HepG2 (cell line): ENCODE measurements around the gene SRBD1.

ENCODE experiments used
- ESRRA ChIP-seq: sonication (generic); formaldehyde crosslinking; IDR thresholded peaks from 2 replicates; pipeline ENCODE4 v1.5.1; 2020; ENCODE audit warnings: mild to moderate bottlenecking, low read depth, missing genetic modification reagents
- GATAD1 ChIP-seq: IDR thresholded peaks from 2 replicates; pipeline ENCODE4 v1.6.1; 2016; ENCODE audit warnings: missing genetic modification reagents, missing compliant biosample characterization
- KAT7 ChIP-seq: IDR thresholded peaks from 2 replicates; pipeline ENCODE4 v1.6.1; 2018; ENCODE audit warnings: borderline replicate concordance, missing compliant biosample characterization
- POLR2A ChIP-seq, 2 experiments: IDR thresholded peaks; 2 replicates each; pipeline ENCODE4 v1.6.1; 2011; ENCODE audit warnings: low read depth in 2 of 2, low read length in 2 of 2, mild to moderate bottlenecking in 1 of 2, moderate library complexity in 1 of 2; ENCODE audit not compliant: insufficient read depth in 1 of 2
- POLR2AphosphoS5 ChIP-seq: IDR thresholded peaks from 2 replicates; pipeline ENCODE4 v1.6.1; 2012; ENCODE audit warnings: low read depth, low read length
- ZNF260 ChIP-seq: sonication (generic); formaldehyde crosslinking; IDR thresholded peaks from 2 replicates; pipeline ENCODE4 v1.4.0; 2020; ENCODE audit warnings: missing genetic modification reagents, low read depth, mild to moderate bottlenecking, borderline replicate concordance
- ZNF432 ChIP-seq: sonication (generic); formaldehyde crosslinking; IDR thresholded peaks from 2 replicates; pipeline ENCODE4 v1.5.0; 2020; ENCODE audit warnings: missing genetic modification reagents, mild to moderate bottlenecking, borderline replicate concordance
- TF ChIP-seq, protein P1 (sequence below), 2 experiments: sonication (generic) in 1 of 2; formaldehyde crosslinking in 1 of 2; IDR thresholded peaks; 2 replicates each; pipeline versions ENCODE4 v1.4.0 to v1.6.1; 2018 to 2020; ENCODE audit warnings: missing genetic modification reagents in 2 of 2, borderline replicate concordance in 1 of 2, low read depth in 1 of 2, mild to moderate bottlenecking in 1 of 2, missing biosample characterization in 1 of 2
- TF ChIP-seq, protein P2 (sequence below): sonication (generic); formaldehyde crosslinking; IDR thresholded peaks from 2 replicates; pipeline ENCODE4 v1.5.0; 2020; ENCODE audit warnings: mild to moderate bottlenecking, missing genetic modification reagents, moderate library complexity

DNA sequence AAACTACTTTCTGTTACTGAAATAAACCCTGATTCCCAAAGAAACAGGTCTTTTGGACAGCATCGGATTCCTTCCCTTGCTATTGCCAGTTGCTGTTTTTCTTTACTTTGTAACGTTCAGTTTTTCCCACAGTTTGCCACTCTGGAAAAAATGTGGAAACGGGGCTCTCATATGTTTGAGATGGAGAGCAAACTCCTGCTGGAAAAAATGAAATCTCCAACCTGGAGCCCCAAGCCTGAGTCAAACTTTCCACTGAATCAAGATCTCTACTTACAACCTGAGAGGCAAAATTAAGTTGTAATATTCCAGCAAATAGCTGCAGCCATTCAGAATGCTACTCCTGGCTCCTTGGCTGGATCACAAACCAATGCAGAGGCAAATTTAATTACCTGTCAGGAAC is 270.7 kb downstream of the SRBD1 start:
- TF ChIP-seq POLR2AphosphoS5 (no peak), ZNF260 (no peak), ESRRA (CRISPR knock-in tag) (no peak), KAT7 (CRISPR knock-in tag) (no peak), POLR2A (IDR thresholded peaks at IDR 0.05; ENCODE audit: insufficient read depth in 1 of 2, low read depth in 2 of 2, low read length in 2 of 2) (no peak), ZNF432 (CRISPR knock-in tag) (no peak), GATAD1 (CRISPR knock-in tag) (no peak)
- TF ChIP-seq, protein P1, sequence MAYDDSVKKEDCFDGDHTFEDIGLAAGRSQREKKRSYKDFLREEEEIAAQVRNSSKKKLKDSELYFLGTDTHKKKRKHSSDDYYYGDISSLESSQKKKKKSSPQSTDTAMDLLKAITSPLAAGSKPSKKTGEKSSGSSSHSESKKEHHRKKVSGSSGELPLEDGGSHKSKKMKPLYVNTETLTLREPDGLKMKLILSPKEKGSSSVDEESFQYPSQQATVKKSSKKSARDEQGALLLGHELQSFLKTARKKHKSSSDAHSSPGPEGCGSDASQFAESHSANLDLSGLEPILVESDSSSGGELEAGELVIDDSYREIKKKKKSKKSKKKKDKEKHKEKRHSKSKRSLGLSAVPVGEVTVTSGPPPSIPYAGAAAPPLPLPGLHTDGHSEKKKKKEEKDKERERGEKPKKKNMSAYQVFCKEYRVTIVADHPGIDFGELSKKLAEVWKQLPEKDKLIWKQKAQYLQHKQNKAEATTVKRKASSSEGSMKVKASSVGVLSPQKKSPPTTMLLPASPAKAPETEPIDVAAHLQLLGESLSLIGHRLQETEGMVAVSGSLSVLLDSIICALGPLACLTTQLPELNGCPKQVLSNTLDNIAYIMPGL (CRISPR knock-in tag; IDR thresholded peaks at IDR 0.05; ENCODE audit: borderline replicate concordance in 1 of 2, low read depth in 1 of 2), result no peak
- TF ChIP-seq, protein P2, sequence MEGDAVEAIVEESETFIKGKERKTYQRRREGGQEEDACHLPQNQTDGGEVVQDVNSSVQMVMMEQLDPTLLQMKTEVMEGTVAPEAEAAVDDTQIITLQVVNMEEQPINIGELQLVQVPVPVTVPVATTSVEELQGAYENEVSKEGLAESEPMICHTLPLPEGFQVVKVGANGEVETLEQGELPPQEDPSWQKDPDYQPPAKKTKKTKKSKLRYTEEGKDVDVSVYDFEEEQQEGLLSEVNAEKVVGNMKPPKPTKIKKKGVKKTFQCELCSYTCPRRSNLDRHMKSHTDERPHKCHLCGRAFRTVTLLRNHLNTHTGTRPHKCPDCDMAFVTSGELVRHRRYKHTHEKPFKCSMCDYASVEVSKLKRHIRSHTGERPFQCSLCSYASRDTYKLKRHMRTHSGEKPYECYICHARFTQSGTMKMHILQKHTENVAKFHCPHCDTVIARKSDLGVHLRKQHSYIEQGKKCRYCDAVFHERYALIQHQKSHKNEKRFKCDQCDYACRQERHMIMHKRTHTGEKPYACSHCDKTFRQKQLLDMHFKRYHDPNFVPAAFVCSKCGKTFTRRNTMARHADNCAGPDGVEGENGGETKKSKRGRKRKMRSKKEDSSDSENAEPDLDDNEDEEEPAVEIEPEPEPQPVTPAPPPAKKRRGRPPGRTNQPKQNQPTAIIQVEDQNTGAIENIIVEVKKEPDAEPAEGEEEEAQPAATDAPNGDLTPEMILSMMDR (CRISPR knock-in tag), result no peak
